Activated B cell treated with CpG ODN at 0.5 μM for 24 hours (primary cell): ENCODE measurements around the gene TEKT4. TPM values are rescaled to one million over a fixed set of nuclear protein-coding genes. Genes with fewer than 3 reads are reported as not detected.
"Not testable (repeated sequence)": the region's sequence is repeated elsewhere in the genome, so short reads cannot be mapped to it uniquely, and the experiment has no call there.

Experiments
- ATAC-seq: fragments of 200-7000 bp; cut with Tn5 transposase; one replicate; pipeline ENCODE4 v1.10.0; 2021; ENCODE audit warnings: low read depth, mild to moderate bottlenecking, moderate library complexity
- CTCF ChIA-PET: fragments of 350-600 bp; sonication (Branson Sonifier 250); formaldehyde crosslinking; loops from one replicate; lab custom pipeline; 2021; ENCODE audit warnings: antibody characterized with exemption; lab: Charles Lee
- POLR2A ChIA-PET: fragments of 350-600 bp; sonication (Branson Sonifier 250); formaldehyde crosslinking; loops from one replicate; lab custom pipeline; 2021; ENCODE audit warnings: antibody characterized with exemption; lab: Charles Lee
- DNase-seq: peaks from one replicate; pipeline ENCODE4 v3.0.0; 2022
- H3K27ac Mint-ChIP-seq: one replicate; pipeline ENCODE4 v1.8.0; 2020; ENCODE audit warnings: mixed read lengths
- H3K27me3 Mint-ChIP-seq: one replicate; pipeline ENCODE4 v1.8.0; 2021; ENCODE audit warnings: mixed read lengths
- H3K36me3 Mint-ChIP-seq: one replicate; pipeline ENCODE4 v1.8.0; 2021; ENCODE audit warnings: low read depth, mixed read lengths
- H3K4me1 Mint-ChIP-seq: one replicate; pipeline ENCODE4 v1.8.0; 2021; ENCODE audit warnings: mixed read lengths
- H3K4me3 Mint-ChIP-seq: one replicate; pipeline ENCODE4 v1.8.0; 2020; ENCODE audit warnings: mild to moderate bottlenecking, mixed read lengths
- H3K9me3 Mint-ChIP-seq: one replicate; pipeline ENCODE4 v1.8.0; 2020; ENCODE audit warnings: mixed read lengths
- CTCF ChIP-seq: fragments of 200-600 bp; IDR thresholded peaks from one replicate; pipeline ENCODE4 v1.8.0; 2022; ENCODE audit warnings: antibody characterized with exemption, mild to moderate bottlenecking
- intact Hi-C: fragments of 100-400 bp; cut with micrococcal nuclease; formaldehyde crosslinking; loops from one replicate; pipeline ENCODE4 v1.15.1; 2024
- total RNA-seq: library from RNA; stranded (reverse); gene quantifications from 2 replicates; pipeline ENCODE4 v1.2.3, GENCODE V29; 2022

The TEKT4 gene
- total RNA-seq, 1 donor from 2014 or later = not detected

GRCh38 chr2:94879982-94880377 lies 8.8 kb downstream of the TEKT4 start:
- peaks cover 11% of the 10 kb centered on the region for H3K9me3 Mint-ChIP-seq
- intact Hi-C loops = no loop called here
- H3K27ac Mint-ChIP-seq = no peak overlapping the region
- POLR2A ChIA-PET = no interaction called here
- CTCF ChIA-PET = no interaction called here
- H3K27me3 Mint-ChIP-seq = no peaks in the 10 kb centered on the region
- no peaks in the 10 kb centered on the region for H3K4me1 Mint-ChIP-seq
- no peaks in the 10 kb centered on the region for H3K36me3 Mint-ChIP-seq
- no peak for TF ChIP-seq CTCF
- no peak overlapping the region for H3K4me3 Mint-ChIP-seq
- DNase-seq (no peak), ATAC-seq (no peak)

DNA sequence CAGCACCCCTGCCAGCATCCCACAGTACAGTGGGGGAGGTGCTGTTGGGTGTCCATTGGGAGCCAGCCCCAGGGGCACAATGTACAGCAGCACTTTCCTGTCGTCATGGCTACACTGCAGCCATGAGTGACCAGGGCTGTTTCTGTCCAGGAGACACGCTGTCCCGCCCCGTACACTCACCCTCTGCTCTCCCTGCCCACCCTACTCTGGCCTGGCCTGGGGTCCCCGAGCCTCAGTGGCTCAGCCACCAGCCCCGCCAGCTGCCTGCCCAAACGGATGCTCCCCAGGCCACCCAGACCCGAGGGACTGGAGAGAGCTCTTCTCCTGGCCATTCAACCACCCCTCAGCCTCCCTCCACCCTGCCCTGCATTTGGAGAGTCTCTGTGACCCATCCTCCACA lies 9.3 kb downstream of the TEKT4 start:
- H3K36me3 Mint-ChIP-seq = no peaks in the 10 kb centered on the region
- no peak overlapping the region for H3K4me3 Mint-ChIP-seq
- ChIA-PET POLR2A (no interaction called here), CTCF (no interaction called here)
- H3K27ac Mint-ChIP-seq = no peak overlapping the region
- intact Hi-C loops = no loop called here
- no peak for ATAC-seq
- no peaks in the 10 kb centered on the region for H3K27me3 Mint-ChIP-seq
- no peak for DNase-seq
- H3K9me3 Mint-ChIP-seq = peaks cover 13% of the 10 kb centered on the region
- H3K4me1 Mint-ChIP-seq = no peaks in the 10 kb centered on the region
- no peak for TF ChIP-seq CTCF

GRCh38 chr2:94881070-94881469 lies 9.8 kb downstream of the TEKT4 start:
- POLR2A ChIA-PET = no interaction called here
- H3K27ac Mint-ChIP-seq = no peak overlapping the region
- intact Hi-C loops = no loop called here

GRCh38 chr2:94890234-94890633 lies 19.0 kb downstream of the TEKT4 start:
- ATAC-seq (no peak), DNase-seq (no peak)
- no peaks in the 10 kb centered on the region for H3K9me3 Mint-ChIP-seq
- ChIA-PET POLR2A (no interaction called here), CTCF (no interaction called here)
- intact Hi-C loops = no loop called here
- H3K27ac Mint-ChIP-seq = no peak overlapping the region
- H3K27me3 Mint-ChIP-seq = peaks cover 2% of the 10 kb centered on the region
- TF ChIP-seq CTCF = no peak
- H3K4me1 Mint-ChIP-seq = no peaks in the 10 kb centered on the region
- H3K36me3 Mint-ChIP-seq = no peaks in the 10 kb centered on the region
- no peak overlapping the region for H3K4me3 Mint-ChIP-seq

More at GRCh38 chr2:94881070-94881469, 9.8 kb downstream of the TEKT4 start:
- no peak for TF ChIP-seq CTCF
- ATAC-seq (no peak), DNase-seq (no peak)
- H3K4me1 Mint-ChIP-seq = no peaks in the 10 kb centered on the region
- CTCF ChIA-PET = no interaction called here
- no peaks in the 10 kb centered on the region for H3K36me3 Mint-ChIP-seq
- peaks cover 13% of the 10 kb centered on the region for H3K9me3 Mint-ChIP-seq
- no peaks in the 10 kb centered on the region for H3K27me3 Mint-ChIP-seq
- no peak overlapping the region for H3K4me3 Mint-ChIP-seq

DNA sequence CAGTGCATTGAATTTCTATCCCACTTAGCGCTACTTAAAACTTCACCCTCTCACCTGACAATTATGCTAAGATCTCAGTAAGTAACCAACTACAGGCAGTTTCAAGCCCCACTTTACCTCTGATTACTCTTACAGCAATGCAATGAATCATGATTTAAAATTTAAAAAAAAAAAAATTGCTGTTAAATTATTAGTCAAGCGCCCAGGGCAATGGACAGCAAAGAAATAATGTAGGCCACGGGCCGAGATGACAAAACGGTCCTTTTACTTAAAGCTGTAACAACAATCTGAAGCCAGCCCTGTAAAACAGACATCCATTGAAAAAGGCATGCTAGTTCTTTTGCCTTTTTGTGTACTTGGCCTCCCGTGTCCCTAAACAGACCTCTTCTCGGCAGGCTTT lies 24.0 kb downstream of the TEKT4 start:
- H3K9me3 Mint-ChIP-seq, H3K4me3 Mint-ChIP-seq, DNase-seq, CTCF ChIA-PET, H3K27me3 Mint-ChIP-seq, ATAC-seq, H3K36me3 Mint-ChIP-seq, H3K4me1 Mint-ChIP-seq, intact Hi-C loops, H3K27ac Mint-ChIP-seq, POLR2A ChIA-PET: not testable (repeated sequence)

DNA sequence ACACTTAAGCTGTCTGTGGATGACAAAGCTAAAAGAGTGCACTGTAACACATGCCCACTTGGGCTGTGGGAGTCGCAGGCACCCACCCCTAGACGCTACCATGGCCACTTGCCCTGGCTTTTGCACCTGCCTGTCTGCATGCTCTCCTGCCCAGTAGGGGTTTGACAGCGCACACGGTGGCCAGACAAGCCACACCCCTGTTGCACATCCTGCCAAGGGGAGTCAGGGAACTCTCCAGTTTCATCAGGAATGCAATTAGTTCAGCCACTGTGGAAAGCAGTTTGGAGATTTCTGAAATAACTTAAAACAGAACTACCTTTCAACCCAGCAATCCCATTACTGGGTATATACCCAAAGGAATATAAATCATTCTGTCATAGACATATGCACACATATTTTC lies 35.7 kb downstream of the TEKT4 start:
- DNase-seq, H3K36me3 Mint-ChIP-seq, H3K27me3 Mint-ChIP-seq, POLR2A ChIA-PET, H3K9me3 Mint-ChIP-seq, H3K4me1 Mint-ChIP-seq, H3K4me3 Mint-ChIP-seq, intact Hi-C loops, ATAC-seq, CTCF ChIA-PET, H3K27ac Mint-ChIP-seq: not testable (repeated sequence)
